Right lobe of liver (tissue), 4 donors: ENCODE results near the gene CD247.

ENCODE experiments used
- POLR2A ChIP-seq: fragments of 450-650 bp; IDR thresholded peaks from one replicate; pipeline ENCODE4 v1.6.1; 2017; ENCODE audit warnings: antibody characterized with exemption, mild to moderate bottlenecking
- TF ChIP-seq, protein P1 (sequence below), 4 donors: fragments of 200-600 bp in 3 of 4; fragments of 450-650 bp in 1 of 4; IDR thresholded peaks; one replicate each; pipeline versions ENCODE4 v1.5.1 to v1.8.0; 2016 to 2022; ENCODE audit warnings: antibody characterized with exemption in 4 of 4, mild to moderate bottlenecking in 2 of 4
- donor health status: DM: no; HTN: no; CAD: no.
- donor health status: DM: no; HTN: no; CAD: no.
- donor health status: DM: no; HTN: yes; CAD: no.

DNA sequence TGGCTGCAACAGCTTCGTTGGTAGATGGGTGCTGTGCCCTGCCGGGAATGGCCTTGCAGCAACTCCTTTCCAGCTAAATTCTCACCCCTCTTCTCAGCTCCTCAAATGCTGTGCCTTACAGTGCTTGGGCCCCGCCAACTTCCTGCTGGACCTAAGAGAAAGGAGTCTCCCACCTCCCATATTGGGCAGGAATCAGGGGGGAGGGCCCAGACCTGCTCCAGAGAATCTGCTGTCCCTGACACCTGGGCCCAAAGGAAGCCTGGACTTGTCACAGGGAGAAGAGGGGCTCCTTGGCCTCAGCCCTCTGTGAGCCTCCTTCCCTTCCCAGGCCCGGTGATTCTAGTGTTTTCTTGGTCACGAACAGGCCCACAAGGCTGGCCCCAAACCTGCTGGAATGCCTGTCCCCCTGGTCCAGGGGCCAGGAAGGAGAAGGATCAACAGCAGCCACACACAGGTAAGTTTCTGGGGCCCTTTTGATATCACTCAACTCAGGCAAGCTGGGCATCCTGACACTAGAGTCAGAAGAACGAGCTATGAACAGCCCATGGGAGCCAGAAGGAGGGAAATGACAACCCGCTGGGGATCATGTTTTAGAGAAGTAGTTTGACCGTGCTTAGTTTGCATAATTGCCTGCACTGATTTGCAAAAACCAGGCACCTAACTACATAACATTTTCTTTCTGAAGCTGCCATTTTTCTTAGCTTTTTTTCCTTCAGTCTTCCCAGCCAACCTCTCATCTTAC lies 86.2 kb downstream of the CD247 start:
- TF ChIP-seq, protein P1, sequence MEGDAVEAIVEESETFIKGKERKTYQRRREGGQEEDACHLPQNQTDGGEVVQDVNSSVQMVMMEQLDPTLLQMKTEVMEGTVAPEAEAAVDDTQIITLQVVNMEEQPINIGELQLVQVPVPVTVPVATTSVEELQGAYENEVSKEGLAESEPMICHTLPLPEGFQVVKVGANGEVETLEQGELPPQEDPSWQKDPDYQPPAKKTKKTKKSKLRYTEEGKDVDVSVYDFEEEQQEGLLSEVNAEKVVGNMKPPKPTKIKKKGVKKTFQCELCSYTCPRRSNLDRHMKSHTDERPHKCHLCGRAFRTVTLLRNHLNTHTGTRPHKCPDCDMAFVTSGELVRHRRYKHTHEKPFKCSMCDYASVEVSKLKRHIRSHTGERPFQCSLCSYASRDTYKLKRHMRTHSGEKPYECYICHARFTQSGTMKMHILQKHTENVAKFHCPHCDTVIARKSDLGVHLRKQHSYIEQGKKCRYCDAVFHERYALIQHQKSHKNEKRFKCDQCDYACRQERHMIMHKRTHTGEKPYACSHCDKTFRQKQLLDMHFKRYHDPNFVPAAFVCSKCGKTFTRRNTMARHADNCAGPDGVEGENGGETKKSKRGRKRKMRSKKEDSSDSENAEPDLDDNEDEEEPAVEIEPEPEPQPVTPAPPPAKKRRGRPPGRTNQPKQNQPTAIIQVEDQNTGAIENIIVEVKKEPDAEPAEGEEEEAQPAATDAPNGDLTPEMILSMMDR (IDR thresholded peaks at IDR 0.05) = no peak
- no peak for TF ChIP-seq POLR2A
